Activated CD4-positive, alpha-beta T cell treated with anti-CD3 and anti-CD28 coated beads for 4 hours (primary cell): ENCODE data around the gene SAMD9L.
A peak's percentile ranks its signal among the peaks of the same experiment; 100 is the strongest.

Experiments used
- DNase-seq, 2 donors: peaks; one replicate each; pipeline ENCODE4 v3.0.0-alpha.2; 2020

The SAMD9L gene

GRCh38 chr7:93148144-93148543 is at the start of gene SAMD9L:
Gene SAMD9L, minus strand, starts transcription at chr7:93148385. Its CDS starts 12,414 bp downstream, at chr7:93135971.
- DNase-seq, result no peak

GRCh38 chr7:93196336-93196735 is 48.2 kb upstream of the SAMD9L start:
- no peak for DNase-seq

- DNase-seq, result no peak
Observed at GRCh38 chr7:93194386-93194785, 46.2 kb upstream of the SAMD9L start.

GRCh38 chr7:93188870-93189634 is 40.9 kb upstream of the SAMD9L start:
- DNase-seq, result no peak

- DNase-seq, result no peak
Observed at GRCh38 chr7:93185303-93186027, 37.3 kb upstream of the SAMD9L start.

- no peak for DNase-seq
Observed at GRCh38 chr7:93179173-93179572, 31.0 kb upstream of the SAMD9L start.

GRCh38 chr7:93178213-93178612 is 30.0 kb upstream of the SAMD9L start:
- DNase-seq, result no peak

- DNase-seq, result no peak
Observed at GRCh38 chr7:93176992-93177580, 28.9 kb upstream of the SAMD9L start.

GRCh38 chr7:93175219-93175618 is 27.0 kb upstream of the SAMD9L start:
- no peak for DNase-seq

- DNase-seq, result no peak
Observed at GRCh38 chr7:93172683-93173082, 24.5 kb upstream of the SAMD9L start.

GRCh38 chr7:93171606-93172226 is 23.5 kb upstream of the SAMD9L start:
- DNase-seq, result no peak

GRCh38 chr7:93165447-93165846 is 17.3 kb upstream of the SAMD9L start:
- DNase-seq, result no peak

GRCh38 chr7:93164766-93165165 is 16.6 kb upstream of the SAMD9L start:
- DNase-seq, result no peak

GRCh38 chr7:93161181-93161762 is 13.1 kb upstream of the SAMD9L start:
- no peak for DNase-seq

GRCh38 chr7:93160410-93160809 is 12.2 kb upstream of the SAMD9L start:
- no peak for DNase-seq

- no peak for DNase-seq
Observed at GRCh38 chr7:93159490-93159889, 11.3 kb upstream of the SAMD9L start.

- no peak for DNase-seq
Observed at GRCh38 chr7:93156884-93157283, 8.7 kb upstream of the SAMD9L start.

- DNase-seq, result no peak
Observed at GRCh38 chr7:93150200-93150835, 2.1 kb upstream of the SAMD9L start.

GRCh38 chr7:93148727-93149126 is 542 bp upstream of the SAMD9L start:
- no peak for DNase-seq

GRCh38 chr7:93147363-93147762 is 822 bp downstream of the SAMD9L start:
- peak; percentile 27 to 34 for DNase-seq

- no peak for DNase-seq
Observed at GRCh38 chr7:93146472-93147141, 1.6 kb downstream of the SAMD9L start.

GRCh38 chr7:93146036-93146435 is 2.1 kb downstream of the SAMD9L start:
- no peak for DNase-seq
